HG03060 (cell line): ENCODE measurements around the gene RTN4R.

ENCODE experiments used
- ATAC-seq: cut with Tn5 transposase; IDR thresholded peaks from one replicate; pipeline ENCODE4 v1.9.1; 2021; ENCODE audit warnings: low read depth, moderate number of reproducible peaks; ENCODE audit not compliant: unreplicated experiment

Gene RTN4R

DNA sequence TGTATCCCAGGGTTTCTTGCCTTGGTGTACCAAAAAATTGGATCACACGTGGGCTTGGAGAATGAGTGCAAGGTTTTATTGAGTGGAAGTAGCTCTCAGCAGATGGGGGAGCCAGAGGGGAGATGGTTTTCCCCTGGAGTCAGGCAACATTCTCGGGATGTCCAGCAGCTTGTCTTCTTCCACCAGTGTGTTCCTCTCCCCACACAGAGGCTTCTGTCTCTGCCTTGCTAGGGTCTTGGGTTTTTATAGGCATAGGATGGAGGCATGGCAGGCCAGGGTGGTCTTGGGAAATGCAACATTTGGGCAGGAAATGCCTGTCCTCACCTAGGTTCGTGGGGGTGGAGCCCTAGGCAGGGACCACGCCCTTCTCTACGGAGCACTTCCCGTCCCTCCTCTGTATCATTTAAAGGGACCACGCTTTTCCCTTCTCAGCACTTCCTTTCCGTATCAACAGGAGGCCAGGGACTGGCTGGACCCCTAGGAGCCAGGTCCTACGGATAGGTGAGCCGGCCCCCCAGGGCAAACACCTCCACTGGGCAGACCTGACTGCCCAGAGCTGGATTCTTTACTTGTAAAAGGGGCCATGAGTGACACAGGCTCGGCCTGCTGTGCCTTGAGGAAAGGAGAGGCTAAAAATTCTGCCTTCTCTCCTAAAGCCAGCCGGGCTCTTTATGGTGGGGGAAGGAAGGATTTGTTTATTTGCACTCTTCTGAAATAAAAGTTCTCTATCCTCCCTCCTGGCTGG lies 62.0 kb downstream of the RTN4R start:
- no peak for ATAC-seq

GRCh38 chr22:20205464-20205963 lies 62.6 kb downstream of the RTN4R start:
- no peak for ATAC-seq

DNA sequence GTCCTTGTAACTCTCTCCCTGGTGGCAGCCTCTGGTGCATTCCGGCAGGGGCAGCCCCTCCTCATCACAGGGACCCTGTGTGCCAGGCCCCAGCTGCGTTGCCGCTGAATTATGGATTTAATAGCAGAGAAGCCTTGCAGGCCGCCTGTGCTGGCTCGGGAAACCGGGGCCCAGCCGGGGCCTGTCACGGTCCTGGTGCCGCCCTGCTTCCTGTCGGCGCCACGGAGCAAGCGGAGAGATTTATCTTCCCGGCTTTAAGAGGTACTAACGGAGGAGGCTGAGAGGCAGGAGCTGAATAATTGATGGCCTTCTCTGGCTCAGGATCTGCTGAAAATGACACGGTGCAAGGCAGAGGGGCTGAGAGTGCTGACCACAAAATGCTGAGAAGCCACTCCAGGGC lies 63.3 kb downstream of the RTN4R start:
- ATAC-seq = no peak

DNA sequence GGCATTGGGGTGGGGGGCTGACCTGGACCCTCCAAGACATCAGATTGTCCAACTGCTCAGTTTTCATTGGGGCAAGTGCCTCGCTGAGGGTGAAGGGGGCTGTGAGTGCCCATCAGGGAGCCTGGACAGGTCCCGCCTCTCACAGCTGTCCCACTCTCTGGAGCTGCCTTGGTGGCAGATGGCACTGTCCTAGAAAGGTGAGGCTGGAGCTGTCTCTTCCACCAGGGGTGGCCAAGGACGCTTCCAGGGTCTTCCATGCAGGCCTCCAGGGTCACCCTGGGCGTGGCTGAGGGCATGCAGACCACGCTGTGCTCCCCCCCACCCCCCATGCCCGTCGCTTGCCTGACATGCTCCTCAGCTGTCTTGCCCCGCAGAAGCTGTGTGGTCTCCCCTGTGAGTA lies 63.8 kb downstream of the RTN4R start:
- ATAC-seq = no peak

- ATAC-seq = no peak
Measured at GRCh38 chr22:20203552-20204201, 64.4 kb downstream of the RTN4R start.

- ATAC-seq = no peak
Measured at GRCh38 chr22:20203142-20203551, 65.0 kb downstream of the RTN4R start.

DNA sequence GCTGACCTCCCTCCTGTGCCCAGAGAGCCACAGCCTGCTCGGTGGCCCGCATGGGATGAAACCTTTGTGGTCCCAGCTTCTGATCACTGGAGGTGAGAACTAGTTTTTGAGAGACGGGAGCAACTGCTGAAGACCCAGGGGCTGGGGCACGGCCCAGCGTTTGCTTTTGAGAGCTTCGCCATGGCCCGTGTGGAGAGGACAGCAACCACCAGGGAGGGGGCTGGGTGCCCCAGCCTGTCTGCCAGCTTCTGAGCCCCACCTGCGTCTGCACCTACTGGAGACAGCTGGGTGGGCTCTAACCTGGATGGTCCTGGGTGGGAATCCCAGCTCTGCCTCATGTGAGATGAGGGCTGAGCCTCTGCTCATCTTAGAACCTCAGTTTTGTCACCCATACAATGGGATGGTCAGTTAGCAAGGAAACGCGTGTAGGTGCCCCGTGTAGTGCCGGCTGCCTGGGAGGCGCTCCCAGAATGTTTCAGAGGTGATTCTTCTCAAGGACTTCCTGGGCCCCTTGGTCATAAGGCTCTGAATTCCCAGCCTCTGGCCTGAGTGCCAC lies 66.2 kb downstream of the RTN4R start:
- no peak for ATAC-seq

GRCh38 chr22:20199906-20200305 lies 68.2 kb downstream of the RTN4R start:
- no peak for ATAC-seq

DNA sequence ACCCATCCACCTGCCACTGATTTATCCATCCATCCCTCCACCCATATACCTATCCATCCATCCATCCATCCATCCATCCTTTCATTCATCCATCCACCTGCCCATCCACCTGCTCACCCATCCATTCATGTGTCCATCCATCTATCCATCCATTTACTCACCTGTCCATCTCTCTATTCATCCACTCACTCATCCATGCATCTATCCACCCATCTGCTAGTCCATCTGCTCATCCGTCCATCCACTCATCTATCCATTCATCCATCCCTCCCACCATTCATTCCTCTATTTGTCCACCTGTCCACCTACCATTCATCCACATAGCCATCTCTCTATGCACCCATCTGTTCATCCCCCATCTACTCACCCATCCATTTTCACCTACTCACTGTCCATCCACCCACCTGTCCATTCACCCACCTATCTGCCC lies 68.7 kb downstream of the RTN4R start:
- no peak for ATAC-seq

DNA sequence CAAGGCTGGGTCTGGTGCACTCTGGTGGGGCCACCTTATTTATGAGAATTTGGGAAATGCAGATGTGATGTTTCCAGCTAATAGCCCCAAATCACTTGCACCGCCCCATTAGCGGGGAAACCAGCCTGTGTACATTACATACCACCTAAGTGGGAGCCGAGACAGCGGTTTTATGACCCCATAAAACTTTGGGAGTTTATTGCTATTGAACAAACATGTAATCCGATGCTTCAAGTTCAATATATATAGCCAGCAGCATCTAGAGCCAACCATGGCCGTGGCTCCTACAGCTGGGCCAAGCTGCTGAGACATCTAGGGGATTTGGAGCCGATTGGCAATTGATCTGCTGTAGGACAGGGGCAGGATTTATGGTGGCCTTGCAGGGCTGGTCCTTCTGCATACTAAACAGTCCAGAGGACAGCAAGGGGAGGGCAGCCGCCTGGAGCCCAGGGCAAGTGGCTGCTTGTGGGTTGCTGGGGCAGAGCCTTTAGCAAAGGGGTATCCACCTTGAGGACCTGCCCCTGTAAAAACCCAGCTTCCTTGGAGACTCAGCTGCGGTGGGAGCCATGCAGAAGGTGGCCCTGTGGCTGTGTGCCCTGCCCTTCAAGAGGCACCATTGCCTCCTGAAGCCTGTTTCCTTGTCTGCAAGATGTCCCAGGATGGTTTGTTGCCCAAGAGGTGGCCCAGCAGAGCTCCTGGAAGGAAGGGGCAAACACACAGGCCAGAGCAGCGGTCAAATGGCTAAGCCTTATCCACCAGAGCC lies 69.4 kb downstream of the RTN4R start:
- ATAC-seq = no peak

- no peak for ATAC-seq
Measured at GRCh38 chr22:20197407-20198030, 70.6 kb downstream of the RTN4R start.

GRCh38 chr22:20196094-20196842 lies 71.8 kb downstream of the RTN4R start:
- ATAC-seq = no peak

- ATAC-seq = no peak
Measured at GRCh38 chr22:20194681-20195593, 73.2 kb downstream of the RTN4R start.

DNA sequence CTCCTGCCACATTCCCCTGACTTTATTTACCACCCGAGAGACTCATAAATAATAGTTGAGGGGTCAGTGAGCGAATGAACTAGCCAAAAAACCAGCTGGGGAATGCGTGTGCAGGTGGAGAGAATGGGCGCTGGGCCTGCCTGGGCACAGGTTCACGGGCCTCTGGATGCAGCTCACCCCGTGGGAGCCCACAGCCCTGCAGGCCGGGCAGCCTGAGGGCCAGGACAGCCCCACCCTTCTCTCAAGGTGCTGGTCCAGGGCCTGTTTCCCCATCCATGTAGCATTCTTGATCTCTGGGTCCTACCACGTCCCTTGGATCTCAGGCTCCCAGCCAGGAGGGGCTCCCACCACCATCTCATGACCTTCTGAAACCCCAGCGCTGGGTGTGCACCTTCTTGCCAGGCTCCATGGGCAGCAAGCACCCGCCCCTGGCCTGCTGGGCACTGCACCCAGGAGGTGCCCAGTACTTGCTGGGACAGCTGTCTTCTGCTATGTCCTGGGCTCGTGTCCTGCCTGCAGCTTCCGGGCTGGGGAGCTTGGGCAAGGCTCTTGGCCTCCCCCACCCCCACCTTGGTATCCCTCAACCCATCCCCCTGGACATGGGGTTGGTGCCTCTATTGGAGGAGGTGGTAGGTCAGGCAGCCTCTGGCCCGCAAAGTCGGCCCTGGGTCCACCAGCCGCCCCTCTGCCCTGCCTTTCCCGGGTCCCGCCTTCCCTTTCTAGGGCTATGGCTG lies 74.2 kb downstream of the RTN4R start:
- no peak for ATAC-seq

DNA sequence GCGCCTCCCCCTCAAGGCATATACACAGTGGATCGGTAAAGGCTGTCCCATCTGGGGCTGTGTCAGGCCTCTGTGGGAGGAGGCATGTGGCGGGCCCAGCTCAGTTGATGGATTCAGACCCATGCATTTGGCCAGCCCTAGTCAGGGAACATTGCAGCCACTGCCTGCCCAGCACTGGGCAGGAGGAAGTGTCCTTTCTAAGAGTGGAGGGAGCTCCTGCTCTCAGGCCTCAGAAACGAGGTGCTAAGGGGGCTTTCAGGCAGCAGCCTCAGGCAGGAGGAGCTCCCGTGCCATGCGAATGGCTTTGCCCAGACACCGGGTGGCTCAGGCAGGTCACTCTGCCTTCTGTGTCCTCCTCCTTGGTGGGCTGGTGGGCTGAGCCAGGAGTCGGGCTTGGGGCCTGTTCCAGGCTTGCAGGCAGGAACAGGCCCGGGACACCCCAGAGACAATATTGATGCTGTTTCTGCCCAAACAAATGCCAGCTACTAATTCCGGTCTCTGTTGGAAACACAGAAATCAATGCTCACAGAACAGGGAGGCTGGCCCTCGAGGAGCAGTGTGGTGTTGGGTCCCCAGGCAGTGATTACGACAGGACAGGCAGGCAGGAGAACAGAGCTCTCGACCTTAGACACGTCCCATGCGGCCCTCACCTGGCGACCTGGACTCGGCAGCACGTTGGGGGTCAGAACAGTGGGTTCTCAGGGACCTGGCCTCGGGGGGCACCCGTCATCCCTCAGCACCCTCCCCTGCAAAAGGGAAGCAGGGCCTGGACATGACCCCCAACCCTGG lies 75.0 kb downstream of the RTN4R start:
- no peak for ATAC-seq

DNA sequence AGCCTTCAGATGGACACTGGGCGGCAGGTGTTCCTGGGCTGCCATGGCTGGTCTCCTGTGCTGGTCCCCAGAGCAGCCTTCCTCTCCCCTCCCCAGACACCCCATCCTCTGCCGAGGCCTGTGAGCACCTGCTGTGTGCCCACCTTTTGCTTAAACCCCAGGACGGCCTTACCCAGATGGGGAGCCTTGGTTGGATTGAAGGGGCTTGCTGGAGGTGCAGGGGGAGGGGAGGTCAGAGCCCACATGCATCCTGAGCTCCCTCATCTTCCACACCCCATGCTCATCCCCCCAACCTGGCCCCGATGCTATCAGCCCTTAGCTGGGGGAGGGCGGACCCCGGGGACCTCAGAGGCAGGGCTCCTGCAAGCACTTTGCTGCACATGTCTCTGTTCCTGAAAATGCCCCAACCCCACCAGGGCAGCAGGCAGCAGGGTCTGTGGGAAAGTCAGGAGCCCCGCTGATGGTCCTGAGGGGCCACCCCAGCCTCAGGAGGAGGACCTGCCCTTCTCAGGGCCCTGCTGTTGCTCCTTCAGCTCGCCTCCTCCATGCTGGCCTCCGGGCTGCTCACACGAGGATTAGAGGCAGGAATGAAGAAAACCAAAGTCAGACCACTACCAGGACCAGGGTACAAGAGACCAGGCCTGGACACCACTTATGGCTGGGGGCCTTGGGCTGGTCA lies 75.7 kb downstream of the RTN4R start:
- ATAC-seq = no peak

- ATAC-seq = no peak
Measured at GRCh38 chr22:20191803-20192202, 76.3 kb downstream of the RTN4R start.
